GM12872 (cell line): ENCODE data around the gene SIRT1.

Source experiments
- CTCF ChIP-seq: IDR thresholded peaks from 3 replicates; pipeline ENCODE4 v1.5.1; 2011; ENCODE audit warnings: low read depth, mild to moderate bottlenecking, low read length, moderate library complexity; ENCODE audit not compliant: insufficient read depth

SIRT1 gene

GRCh38 chr10:67936416-67936815 lies 52.0 kb downstream of the SIRT1 start:
- no peak for TF ChIP-seq CTCF

DNA sequence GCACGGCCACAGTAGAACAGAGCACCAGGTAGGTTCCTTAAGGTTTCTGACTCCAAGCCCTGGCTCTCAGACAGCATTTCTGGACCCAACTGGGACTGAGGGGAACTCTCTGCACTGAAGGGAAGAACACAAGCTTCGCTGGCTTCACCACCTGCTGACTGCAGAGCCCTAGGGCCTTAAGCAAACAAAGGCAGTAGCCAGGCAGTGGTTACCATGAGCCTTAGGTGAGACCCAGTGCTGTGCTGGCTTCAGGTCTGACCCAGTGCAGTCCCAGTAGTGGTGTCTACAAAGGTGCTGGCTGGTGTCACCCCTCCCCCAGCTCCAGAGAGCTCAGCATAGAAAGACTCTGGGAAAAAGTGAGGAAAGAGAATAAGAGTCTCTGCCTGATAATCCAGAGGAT lies 59.5 kb downstream of the SIRT1 start:
- no peak for TF ChIP-seq CTCF

DNA sequence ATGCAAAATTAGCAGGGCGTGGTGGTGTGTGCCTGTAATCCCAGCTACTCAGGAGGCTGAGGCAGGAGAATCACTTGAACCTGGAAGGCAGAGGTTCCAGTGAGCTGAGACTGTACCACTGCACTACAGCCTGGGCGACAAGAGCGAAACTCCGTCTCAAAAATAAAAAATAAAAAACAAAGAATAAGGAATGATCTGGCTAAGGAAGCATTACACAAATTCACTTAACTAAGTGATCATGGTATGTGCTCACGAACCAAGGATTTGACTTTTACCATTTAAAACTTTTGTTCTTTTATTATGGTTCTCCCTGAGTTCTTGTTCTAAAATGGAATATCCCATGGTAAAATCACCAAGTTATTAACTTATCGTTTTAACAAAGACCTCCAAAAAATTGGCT lies 71.2 kb downstream of the SIRT1 start:
- TF ChIP-seq CTCF: no peak

- TF ChIP-seq CTCF: no peak
These were observed 75.5 kb downstream of the SIRT1 start for GRCh38 chr10:67959839-67960476.

DNA sequence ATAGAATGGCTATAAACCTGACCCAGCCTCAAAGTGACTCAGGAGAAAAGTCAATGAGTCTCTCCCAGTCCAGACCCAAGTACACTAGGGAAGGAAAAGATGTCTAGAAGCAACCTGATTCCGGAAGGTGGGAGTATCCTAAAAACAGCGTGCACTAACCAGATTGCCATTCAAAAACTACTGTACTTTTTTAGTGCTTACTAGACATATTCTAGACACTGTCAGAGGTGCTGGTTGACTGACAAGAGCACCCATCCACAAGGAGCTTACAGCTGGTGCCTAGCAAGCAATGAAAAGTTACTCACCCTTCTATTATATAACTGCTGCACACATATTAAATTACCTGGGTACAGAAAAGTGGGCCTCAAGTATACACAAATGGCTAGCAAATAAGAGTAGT lies 81.0 kb downstream of the SIRT1 start:
- TF ChIP-seq CTCF: no peak
